CD8-positive, alpha-beta memory T cell (primary cell): Measurements from ENCODE around the gene BID. TPM values are rescaled to one million over a fixed set of nuclear protein-coding genes. Genes with fewer than 3 reads are reported as not detected.

ENCODE experiments used
- CTCF ChIA-PET: fragments of 350-600 bp; sonication (Branson Sonifier 250); formaldehyde crosslinking; loops from one replicate; lab custom pipeline; 2021; ENCODE audit warnings: antibody characterized with exemption; lab: Charles Lee
- POLR2A ChIA-PET: fragments of 350-600 bp; sonication (Branson Sonifier 250); formaldehyde crosslinking; loops from one replicate; lab custom pipeline; 2021; ENCODE audit warnings: antibody characterized with exemption; lab: Charles Lee
- DNase-seq, 5 donors: peaks; one replicate each; pipeline versions ENCODE4 v3.0.0 to v3.0.0-alpha.2; 2020 to 2022; ENCODE audit warnings: mixed read lengths in 1 of 5
- H3K27ac ChIP-seq: one replicate; pipeline ENCODE4 v1.7.0; 2013; ENCODE audit warnings: low read depth, mild to moderate bottlenecking, low read length, moderate library complexity
- H3K27me3 ChIP-seq: 2 replicates; pipeline ENCODE4 v1.7.0; 2013; ENCODE audit warnings: low read length, mild to moderate bottlenecking; ENCODE audit not compliant: insufficient read depth, poor library complexity, severe bottlenecking
- H3K36me3 ChIP-seq: 2 replicates; pipeline ENCODE4 v1.7.0; 2013; ENCODE audit warnings: mild to moderate bottlenecking, low read length, moderate library complexity; ENCODE audit not compliant: insufficient read depth
- H3K4me1 ChIP-seq: 2 replicates; pipeline ENCODE4 v1.7.0; 2013; ENCODE audit warnings: mild to moderate bottlenecking, low read length, moderate library complexity; ENCODE audit not compliant: insufficient read depth
- H3K4me3 ChIP-seq: 2 replicates; pipeline ENCODE4 v1.7.0; 2013; ENCODE audit warnings: mild to moderate bottlenecking, low read length
- H3K9me3 ChIP-seq: 2 replicates; pipeline ENCODE4 v1.7.0; 2013; ENCODE audit warnings: mild to moderate bottlenecking, low read length
- H3K27ac Mint-ChIP-seq, 8 donors: one replicate each; pipeline ENCODE4 v1.8.0; 2020 to 2021; ENCODE audit warnings: mixed read lengths in 8 of 8, mild to moderate bottlenecking in 6 of 8, inconsistent platforms in 3 of 8, moderate library complexity in 3 of 8
- H3K27me3 Mint-ChIP-seq, 2 donors: one replicate each; pipeline ENCODE4 v1.8.0; 2020 to 2021; ENCODE audit warnings: mixed read lengths in 2 of 2, mild to moderate bottlenecking in 1 of 2, moderate library complexity in 1 of 2
- H3K36me3 Mint-ChIP-seq, 3 donors: one replicate each; pipeline ENCODE4 v1.8.0; 2020 to 2021; ENCODE audit warnings: mixed read lengths in 3 of 3, inconsistent platforms in 1 of 3, mild to moderate bottlenecking in 1 of 3
- H3K4me1 Mint-ChIP-seq, 3 donors: one replicate each; pipeline ENCODE4 v1.8.0; 2020 to 2021; ENCODE audit warnings: mixed read lengths in 3 of 3, inconsistent platforms in 1 of 3, mild to moderate bottlenecking in 1 of 3
- H3K4me3 Mint-ChIP-seq, 7 donors: one replicate each; pipeline ENCODE4 v1.8.0; 2020 to 2021; ENCODE audit warnings: mixed read lengths in 7 of 7, mild to moderate bottlenecking in 6 of 7, moderate library complexity in 4 of 7, inconsistent platforms in 2 of 7
- H3K9me3 Mint-ChIP-seq, 5 donors: one replicate each; pipeline ENCODE4 v1.8.0; 2020 to 2022; ENCODE audit warnings: mixed read lengths in 5 of 5, mild to moderate bottlenecking in 3 of 5, moderate library complexity in 2 of 5, inconsistent platforms in 1 of 5
- polyA plus RNA-seq: library from polyadenylated mRNA; unstranded; fragments of 300-500 nt; fragmentation: Illumina TruSeq; gene quantifications from one replicate; pipeline ENCODE4 v1.2.3, GENCODE V29; 2021
- total RNA-seq, 2 experiments: library from RNA; stranded (reverse); gene quantifications; one replicate each; pipeline ENCODE4 v1.2.3, GENCODE V29; 2021

The BID gene
- total and polyA plus RNA-seq, 3 experiments from 2014 or later = 11.5 to 72.5 (median 14.1) TPM

DNA sequence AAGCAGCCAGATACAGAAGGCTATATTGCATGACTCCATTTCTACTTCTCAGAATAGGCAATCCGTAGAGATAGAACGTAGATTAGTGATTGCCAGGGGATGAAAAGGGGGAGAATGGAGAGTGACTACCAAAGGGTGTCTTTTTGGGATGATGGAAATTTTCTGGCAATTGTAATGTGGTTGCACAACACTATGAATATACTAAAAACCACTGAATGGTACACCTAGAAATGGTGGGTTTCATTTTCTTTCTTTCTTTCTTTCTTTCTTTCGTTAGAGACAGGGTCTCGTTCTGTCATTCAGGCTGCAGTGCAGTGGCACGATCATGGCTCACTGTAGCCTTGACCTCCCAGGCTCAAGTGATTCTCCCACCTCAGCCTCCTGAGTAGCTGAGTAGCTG lies 54.4 kb downstream of the BID start:
- H3K36me3 ChIP-seq = no peaks in the 10 kb centered on the region
- DNase-seq = no peak
- ChIA-PET POLR2A (no interaction called here), CTCF (no interaction called here)
- H3K4me3 Mint-ChIP-seq = no peak overlapping the region
- peaks cover 0 to 18% (median 7%) of the 10 kb centered on the region in 3 donors for H3K36me3 Mint-ChIP-seq
- H3K27me3 ChIP-seq = no peaks in the 10 kb centered on the region
- H3K27ac ChIP-seq = no peak overlapping the region
- peaks cover 0 to 1% of the 10 kb centered on the region in 2 donors for H3K27me3 Mint-ChIP-seq
- no peaks in the 10 kb centered on the region for H3K4me1 ChIP-seq
- H3K9me3 Mint-ChIP-seq = no peaks in the 10 kb centered on the region
- no peak overlapping the region for H3K27ac Mint-ChIP-seq
- peaks cover 0 to 2% (median 0%) of the 10 kb centered on the region in 3 donors for H3K4me1 Mint-ChIP-seq
- no peaks in the 10 kb centered on the region for H3K9me3 ChIP-seq
- H3K4me3 ChIP-seq = no peak overlapping the region

- peak overlapping the region in 1 of 8 donors; percentile 42 for H3K27ac Mint-ChIP-seq
- H3K36me3 Mint-ChIP-seq = peaks cover 0 to 17% (median 9%) of the 10 kb centered on the region in 3 donors
- Histone ChIP-seq H3K4me1 (no peaks in the 10 kb centered on the region), H3K27me3 (no peaks in the 10 kb centered on the region), H3K9me3 (no peaks in the 10 kb centered on the region), H3K4me3 (no peak overlapping the region), H3K36me3 (no peaks in the 10 kb centered on the region), H3K27ac (no peak overlapping the region)
- no peaks in the 10 kb centered on the region for H3K4me1 Mint-ChIP-seq
- H3K4me3 Mint-ChIP-seq = no peak overlapping the region
- ChIA-PET POLR2A (no interaction called here), CTCF (no interaction called here)
- H3K27me3 Mint-ChIP-seq = no peaks in the 10 kb centered on the region
- DNase-seq = no peak
- H3K9me3 Mint-ChIP-seq = no peaks in the 10 kb centered on the region
Measured at GRCh38 chr22:17717708-17718107, 56.6 kb downstream of the BID start.

DNA sequence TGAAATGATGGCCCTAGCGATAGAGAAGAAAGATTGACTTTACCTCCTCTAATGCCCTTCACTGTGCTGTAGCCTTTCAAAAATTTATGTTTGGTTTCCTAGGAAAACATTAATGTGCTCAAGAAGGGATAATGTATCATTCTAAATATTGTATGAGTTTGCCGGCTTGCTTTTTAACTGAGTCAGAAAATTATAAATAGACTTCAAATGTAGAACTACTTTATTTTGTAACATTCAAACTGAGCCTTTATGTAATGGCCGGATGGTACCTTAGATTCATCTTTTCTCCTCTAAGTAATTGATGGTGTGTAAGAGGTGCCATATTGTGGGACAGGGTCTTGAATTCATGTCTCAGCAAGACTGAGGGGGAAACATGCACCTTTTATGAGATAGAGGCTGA lies 57.7 kb downstream of the BID start:
- H3K36me3 Mint-ChIP-seq = peaks cover 0 to 25% (median 7%) of the 10 kb centered on the region in 3 donors
- Histone ChIP-seq H3K27me3 (no peaks in the 10 kb centered on the region), H3K36me3 (no peaks in the 10 kb centered on the region), H3K9me3 (no peaks in the 10 kb centered on the region), H3K4me3 (no peak overlapping the region), H3K27ac (no peak overlapping the region), H3K4me1 (no peaks in the 10 kb centered on the region)
- H3K4me1 Mint-ChIP-seq = peaks cover 0 to 2% (median 0%) of the 10 kb centered on the region in 3 donors
- ChIA-PET CTCF (no interaction called here), POLR2A (no interaction called here)
- no peaks in the 10 kb centered on the region for H3K9me3 Mint-ChIP-seq
- DNase-seq = no peak
- no peak overlapping the region for H3K4me3 Mint-ChIP-seq
- H3K27me3 Mint-ChIP-seq = no peaks in the 10 kb centered on the region
- H3K27ac Mint-ChIP-seq = peak overlapping the region in 1 of 8 donors; percentile 17

DNA sequence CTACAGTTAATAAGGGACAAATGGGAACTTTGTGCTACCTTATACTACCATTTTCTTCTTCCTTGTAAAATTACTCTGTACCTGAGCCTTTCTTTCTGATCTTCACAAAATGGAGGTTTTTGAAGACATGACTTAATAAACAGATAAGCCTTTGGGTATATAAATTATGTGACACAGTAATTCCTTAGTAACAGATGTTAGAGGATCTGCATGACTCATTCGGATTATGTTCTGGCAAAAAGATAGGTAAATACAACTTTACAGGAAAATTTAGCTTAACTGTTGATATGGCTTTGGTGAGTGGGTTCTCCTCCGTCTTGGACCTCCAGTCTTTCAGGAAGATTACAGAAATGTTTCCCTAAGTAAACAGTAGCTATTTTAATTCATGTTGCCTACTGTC lies 61.8 kb downstream of the BID start:
- Histone ChIP-seq H3K4me1 (no peaks in the 10 kb centered on the region), H3K27ac (no peak overlapping the region), H3K27me3 (no peaks in the 10 kb centered on the region), H3K36me3 (no peaks in the 10 kb centered on the region), H3K4me3 (no peak overlapping the region), H3K9me3 (no peaks in the 10 kb centered on the region)
- ChIA-PET POLR2A (no interaction called here), CTCF (no interaction called here)
- no peak overlapping the region for H3K4me3 Mint-ChIP-seq
- peaks cover 0 to 2% (median 0%) of the 10 kb centered on the region in 3 donors for H3K4me1 Mint-ChIP-seq
- no peaks in the 10 kb centered on the region for H3K9me3 Mint-ChIP-seq
- DNase-seq = no peak
- H3K36me3 Mint-ChIP-seq = peaks cover 0 to 30% (median 4%) of the 10 kb centered on the region in 3 donors
- H3K27me3 Mint-ChIP-seq = no peaks in the 10 kb centered on the region
- H3K27ac Mint-ChIP-seq = peak overlapping the region in 1 of 8 donors; percentile 59

DNA sequence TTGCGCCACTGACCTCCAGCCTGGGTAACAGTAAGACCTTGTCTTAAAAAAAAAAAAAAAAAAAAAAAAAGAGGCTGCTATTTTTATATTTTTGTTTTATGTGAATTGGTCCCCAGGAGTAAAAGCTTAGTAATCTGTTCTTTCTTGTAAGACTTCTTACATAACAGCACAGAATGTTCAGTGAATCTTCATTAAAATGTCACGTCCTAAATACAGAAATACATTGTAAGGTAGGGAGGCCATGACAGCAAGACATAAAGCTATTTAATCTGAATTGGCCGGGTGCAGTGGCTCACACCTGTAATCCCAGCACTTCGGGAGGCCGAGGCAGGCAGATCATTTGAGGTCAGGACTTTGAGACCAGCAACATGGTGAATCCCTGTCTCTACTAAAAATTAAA lies 64.2 kb downstream of the BID start:
- H3K9me3 ChIP-seq = no peaks in the 10 kb centered on the region
- no peak overlapping the region for H3K27ac ChIP-seq
- Mint-ChIP-seq H3K36me3 (peaks cover 0 to 41% (median 4%) of the 10 kb centered on the region in 3 donors), H3K27me3 (no peaks in the 10 kb centered on the region), H3K4me3 (no peak overlapping the region), H3K4me1 (peaks cover 14 to 18% (median 18%) of the 10 kb centered on the region in 3 donors), H3K27ac (no peak overlapping the region), H3K9me3 (no peaks in the 10 kb centered on the region)
- CTCF ChIA-PET = no interaction called here
- H3K27me3 ChIP-seq = no peaks in the 10 kb centered on the region
- no peak overlapping the region for H3K4me3 ChIP-seq
- no peak for DNase-seq
- H3K36me3 ChIP-seq = no peaks in the 10 kb centered on the region
- H3K4me1 ChIP-seq = peaks cover 10% of the 10 kb centered on the region
- POLR2A ChIA-PET = no interaction called here

DNA sequence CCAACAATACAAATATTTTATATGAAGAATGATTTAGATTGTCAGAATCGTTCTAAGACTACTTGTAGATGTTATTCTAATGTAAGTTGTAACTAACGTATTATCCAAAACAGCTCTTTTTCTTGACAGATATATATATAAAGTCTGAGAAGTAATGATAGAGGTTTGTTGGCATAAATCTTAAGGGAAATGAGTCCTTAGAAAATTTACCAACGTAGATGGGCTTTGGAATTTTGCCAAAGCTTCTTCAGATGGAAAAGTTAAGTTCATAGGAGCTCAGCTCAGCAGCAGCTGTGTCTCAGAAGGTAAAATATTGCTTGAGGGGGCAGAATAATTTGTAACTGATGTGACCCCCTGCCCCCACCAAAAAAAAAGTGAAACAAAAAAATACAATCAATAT lies 66.7 kb downstream of the BID start:
- ChIA-PET CTCF (no interaction called here), POLR2A (no interaction called here)
- H3K4me3 Mint-ChIP-seq = no peak overlapping the region
- H3K27ac ChIP-seq = no peak overlapping the region
- no peaks in the 10 kb centered on the region for H3K27me3 ChIP-seq
- peaks cover 13 to 18% (median 18%) of the 10 kb centered on the region in 3 donors for H3K4me1 Mint-ChIP-seq
- no peak for DNase-seq
- H3K9me3 Mint-ChIP-seq = no peaks in the 10 kb centered on the region
- no peaks in the 10 kb centered on the region for H3K9me3 ChIP-seq
- H3K27ac Mint-ChIP-seq = no peak overlapping the region
- H3K4me3 ChIP-seq = no peak overlapping the region
- H3K27me3 Mint-ChIP-seq = no peaks in the 10 kb centered on the region
- H3K36me3 ChIP-seq = peaks cover 5% of the 10 kb centered on the region
- H3K36me3 Mint-ChIP-seq = peaks cover 0 to 51% (median 2%) of the 10 kb centered on the region in 3 donors
- H3K4me1 ChIP-seq = peaks cover 10% of the 10 kb centered on the region

DNA sequence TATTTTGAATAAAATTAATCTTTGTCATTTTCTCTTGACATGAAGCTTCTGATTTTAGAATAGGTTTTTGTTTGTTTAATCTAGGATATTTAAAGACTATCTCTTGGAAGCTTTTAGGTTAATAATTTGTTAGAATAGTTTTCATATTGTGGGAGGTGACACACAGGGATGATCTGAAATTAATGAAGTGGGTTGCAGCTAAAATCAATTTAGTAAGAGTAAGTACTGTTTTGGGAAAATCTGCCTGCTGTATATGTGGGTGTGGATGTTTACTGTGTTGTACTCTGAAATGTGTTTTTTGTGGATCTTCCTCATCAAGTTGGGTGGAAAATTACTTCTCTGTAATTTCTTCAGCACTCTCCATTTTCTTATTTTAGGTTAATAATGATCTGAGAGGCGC lies 67.3 kb downstream of the BID start:
- no peaks in the 10 kb centered on the region for H3K27me3 Mint-ChIP-seq
- no peaks in the 10 kb centered on the region for H3K9me3 Mint-ChIP-seq
- no peaks in the 10 kb centered on the region for H3K27me3 ChIP-seq
- H3K27ac Mint-ChIP-seq = peak overlapping the region in 4 of 8 donors; percentile 51 to 89 (median 80)
- no peak overlapping the region for H3K4me3 ChIP-seq
- CTCF ChIA-PET = no interaction called here
- no peak for DNase-seq
- H3K4me3 Mint-ChIP-seq = no peak overlapping the region
- peaks cover 5% of the 10 kb centered on the region for H3K36me3 ChIP-seq
- no peaks in the 10 kb centered on the region for H3K9me3 ChIP-seq
- H3K27ac ChIP-seq = no peak overlapping the region
- H3K4me1 Mint-ChIP-seq = peaks cover 12 to 18% (median 18%) of the 10 kb centered on the region in 3 donors
- peaks cover 0 to 51% (median 3%) of the 10 kb centered on the region in 3 donors for H3K36me3 Mint-ChIP-seq
- peaks cover 10% of the 10 kb centered on the region for H3K4me1 ChIP-seq
- POLR2A ChIA-PET = interaction anchor here (0.7 kb wide), 1 partner anchor 348 kb away, joined by 3 read pairs; no protein-coding TSS in a partner anchor

DNA sequence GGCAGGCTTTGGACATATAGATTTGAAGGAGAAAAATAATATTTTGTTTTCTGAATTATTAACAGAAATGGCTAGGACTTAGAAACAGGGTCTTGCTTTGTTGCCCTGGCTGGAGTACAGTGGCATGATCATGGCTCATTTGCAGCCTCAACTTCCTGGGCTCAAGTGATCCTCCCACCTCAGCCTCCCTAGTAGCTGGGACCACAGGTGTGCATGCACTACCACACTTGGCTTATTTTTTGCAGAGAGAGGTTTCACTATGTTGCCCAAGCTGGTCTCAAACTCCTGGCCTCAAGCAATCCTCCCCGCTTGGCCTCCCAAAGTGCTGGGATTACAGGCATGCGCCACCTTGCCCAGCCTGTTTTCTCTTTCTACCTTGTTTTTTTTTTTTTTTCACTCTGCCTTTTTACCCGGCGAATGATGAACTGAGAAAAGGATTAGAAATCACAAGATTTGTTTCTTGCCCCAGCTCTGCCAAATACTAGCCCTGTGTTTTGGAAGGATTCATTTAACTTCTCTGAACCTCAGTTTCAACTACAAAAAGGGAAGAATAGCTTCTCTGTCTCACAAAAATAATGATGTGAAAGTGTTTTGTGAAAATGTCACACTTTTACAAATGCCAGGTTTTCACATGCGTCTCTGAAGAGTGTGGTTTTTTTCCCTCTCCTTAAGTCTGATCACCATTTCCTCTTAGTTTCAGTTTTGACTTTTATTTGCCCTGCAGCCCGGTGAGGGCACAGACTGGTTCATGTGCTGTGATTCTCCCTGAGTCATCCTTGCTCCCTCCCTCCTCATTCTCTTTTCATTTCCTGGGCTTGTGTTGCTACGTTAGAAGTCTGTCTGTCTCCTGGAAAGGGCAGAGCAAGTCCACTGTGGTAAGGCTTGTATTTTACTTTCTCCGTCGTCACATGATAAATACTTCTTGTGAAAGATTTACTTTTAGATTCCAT lies 68.0 kb downstream of the BID start:
- Histone ChIP-seq H3K36me3 (peaks cover 5% of the 10 kb centered on the region), H3K4me1 (peaks cover 10% of the 10 kb centered on the region), H3K27me3 (no peaks in the 10 kb centered on the region), H3K9me3 (no peaks in the 10 kb centered on the region), H3K27ac (peak overlapping the region; percentile 15), H3K4me3 (no peak overlapping the region)
- H3K36me3 Mint-ChIP-seq = peaks cover 0 to 47% (median 3%) of the 10 kb centered on the region in 3 donors
- H3K9me3 Mint-ChIP-seq = no peaks in the 10 kb centered on the region
- H3K4me3 Mint-ChIP-seq = peak overlapping the region in 6 of 7 donors; percentile 37 to 76 (median 69)
- peaks cover 12 to 18% (median 18%) of the 10 kb centered on the region in 3 donors for H3K4me1 Mint-ChIP-seq
- ChIA-PET POLR2A (interaction anchor here (0.7 kb wide), 2 partner anchors 85 to 348 kb away, joined by 3 read pairs; no protein-coding TSS in a partner anchor), CTCF (no interaction called here)
- DNase-seq = peak in 1 of 5 donors; percentile 6
- peak overlapping the region; percentile 51 to 89 (median 86) for H3K27ac Mint-ChIP-seq
- H3K27me3 Mint-ChIP-seq = no peaks in the 10 kb centered on the region
